GM19324 (cell line): ENCODE results near the gene CLN3.
A peak's percentile ranks its signal among the peaks of the same experiment; 100 is the strongest.
"Not testable (repeated sequence)": the region's sequence is repeated elsewhere in the genome, so short reads cannot be mapped to it uniquely, and the experiment has no call there.

Experiments
- ATAC-seq: cut with Tn5 transposase; IDR thresholded peaks from one replicate; pipeline ENCODE4 v1.9.1; 2021; ENCODE audit warnings: mild to moderate bottlenecking, moderate library complexity; ENCODE audit not compliant: unreplicated experiment, low FRiP score

The CLN3 gene

DNA sequence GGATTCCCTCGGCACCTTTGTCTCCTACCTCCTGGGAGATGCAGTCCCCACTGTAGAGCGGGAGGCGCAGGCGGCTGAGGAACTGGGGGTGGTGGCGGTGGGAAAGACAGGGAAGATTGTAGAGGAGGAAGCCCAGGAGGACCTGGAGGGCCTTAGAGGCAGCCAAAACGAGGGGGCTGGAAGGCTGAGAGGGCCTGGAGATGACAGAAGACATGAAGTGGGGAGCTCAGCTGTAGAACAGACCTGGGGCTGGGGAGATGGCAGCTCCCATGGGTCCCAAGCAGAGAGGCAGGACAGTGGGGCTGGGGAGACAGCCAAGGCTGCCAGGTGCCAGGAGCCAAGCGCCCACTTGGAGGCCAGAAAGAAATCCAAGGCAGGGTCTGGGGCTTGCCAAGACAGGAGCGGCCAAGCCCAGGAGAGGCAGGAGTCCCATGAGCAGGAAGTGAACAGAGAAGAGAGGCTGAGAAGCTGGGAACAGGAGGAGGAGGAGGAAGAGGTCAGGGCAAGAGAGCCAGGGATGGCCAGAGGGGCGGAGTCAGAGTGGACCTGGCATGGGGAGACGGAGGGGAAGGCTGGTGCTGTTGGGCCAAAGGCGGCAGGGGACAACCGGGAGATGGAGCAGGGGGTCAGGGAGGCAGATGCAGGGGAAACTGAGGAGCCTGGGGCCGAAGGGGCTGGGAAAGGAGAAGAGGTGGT, 3.4 kb upstream of the CLN3 start:
- ATAC-seq = no peak

- ATAC-seq = peak; percentile 42
These were observed 2.4 kb upstream of the CLN3 start, which contains the start of gene APOBR for GRCh38 chr16:28494121-28494851. Gene APOBR, plus strand, starts transcription at chr16:28494643. Its CDS starts 39 bp downstream, at chr16:28494682.

- ATAC-seq = no peak
These were observed 637 bp upstream of the CLN3 start for GRCh38 chr16:28492511-28492910.

DNA sequence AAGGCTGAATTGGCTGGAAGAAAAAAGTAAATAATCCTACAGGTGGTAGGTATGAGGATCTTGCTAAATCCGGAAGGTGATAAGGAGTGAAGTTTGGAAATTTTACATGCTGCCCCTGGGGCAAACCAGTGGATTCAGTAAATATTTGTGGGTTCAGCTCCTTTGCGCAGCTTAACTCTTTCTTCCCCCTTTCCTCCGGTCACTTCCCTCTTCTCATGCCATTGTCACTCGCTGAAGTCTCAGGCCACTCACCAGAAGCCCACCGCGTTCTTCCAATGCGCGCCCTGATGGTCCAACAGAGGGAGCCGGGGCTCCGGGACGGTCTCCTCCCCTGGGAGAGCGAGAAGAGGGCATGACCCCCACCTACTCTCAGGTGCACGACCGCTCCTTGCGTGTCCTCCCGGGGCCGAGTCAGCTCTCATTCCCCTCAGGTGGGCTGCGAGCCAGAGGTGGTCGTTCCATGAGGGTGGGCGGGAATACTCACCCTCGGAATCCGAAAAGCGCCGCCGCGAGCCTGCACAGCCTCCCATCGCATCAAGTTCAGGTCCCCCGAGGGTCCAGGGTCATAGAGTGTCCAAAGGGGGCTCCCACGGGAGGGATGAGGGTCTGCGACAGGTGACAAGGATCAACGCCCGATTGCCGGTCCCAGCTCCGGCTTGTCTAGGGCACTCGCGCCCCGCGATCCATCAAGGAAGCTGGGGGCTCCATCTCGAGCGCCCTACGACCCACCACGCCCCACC, 474 bp downstream of the CLN3 start:
- ATAC-seq = no peak

- no peak for ATAC-seq
These were observed 5.6 kb downstream of the CLN3 start for GRCh38 chr16:28486266-28486665.

- ATAC-seq = not testable (repeated sequence)
These were observed 8.5 kb downstream of the CLN3 start for GRCh38 chr16:28483361-28483760.

DNA sequence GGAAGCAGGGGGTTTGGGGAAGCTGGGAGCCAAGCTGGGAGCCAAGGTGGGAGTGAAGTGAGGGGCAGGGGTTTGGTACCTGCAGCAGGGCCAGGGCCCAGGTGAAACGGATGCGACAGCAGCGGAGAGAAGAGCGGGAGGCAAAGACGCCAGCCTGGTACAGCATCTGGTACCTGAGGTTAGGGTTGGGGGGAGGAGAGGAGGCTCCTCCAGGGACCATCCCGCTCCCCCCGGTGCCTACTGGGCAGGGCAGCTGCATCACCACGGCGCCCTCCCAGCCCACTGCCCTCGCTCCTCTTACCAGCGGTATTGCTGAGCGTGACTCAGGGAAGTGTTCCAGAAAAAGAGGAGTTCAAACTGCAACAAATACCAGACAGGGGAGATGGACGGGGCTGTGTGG, 9.8 kb downstream of the CLN3 start:
- ATAC-seq = no peak

GRCh38 chr16:28478506-28479180, 13.2 kb downstream of the CLN3 start:
- ATAC-seq = no peak

DNA sequence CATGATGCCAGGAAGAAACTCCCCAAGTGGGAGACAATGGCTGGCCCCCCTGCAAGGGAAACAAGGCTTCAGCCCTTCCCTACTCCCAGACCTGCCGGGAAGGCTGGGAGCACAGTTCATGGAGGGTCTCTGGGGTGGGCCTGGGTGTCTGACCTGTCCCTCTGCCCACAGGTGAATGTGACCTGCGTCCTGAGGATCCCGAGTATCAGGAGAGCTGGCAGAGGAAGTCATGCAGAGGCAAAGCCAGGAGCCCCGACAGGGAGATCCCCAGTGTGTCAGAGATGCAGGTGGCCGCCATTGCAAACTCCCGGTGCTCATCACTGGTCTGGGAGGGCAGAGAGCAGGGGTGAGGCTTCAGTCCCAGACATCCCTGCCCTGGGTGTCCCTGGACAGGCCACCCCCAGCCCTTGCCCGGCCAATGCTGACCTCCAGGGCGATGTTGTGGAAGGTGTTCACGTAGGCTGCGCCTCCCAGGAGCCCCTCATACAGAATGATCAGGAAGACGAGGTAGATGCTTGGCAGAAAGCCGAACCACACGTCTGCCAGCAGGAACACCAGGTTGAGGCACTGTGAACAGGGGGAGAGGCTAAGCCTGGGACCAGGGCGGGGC, 14.5 kb downstream of the CLN3 start:
- ATAC-seq = no peak

DNA sequence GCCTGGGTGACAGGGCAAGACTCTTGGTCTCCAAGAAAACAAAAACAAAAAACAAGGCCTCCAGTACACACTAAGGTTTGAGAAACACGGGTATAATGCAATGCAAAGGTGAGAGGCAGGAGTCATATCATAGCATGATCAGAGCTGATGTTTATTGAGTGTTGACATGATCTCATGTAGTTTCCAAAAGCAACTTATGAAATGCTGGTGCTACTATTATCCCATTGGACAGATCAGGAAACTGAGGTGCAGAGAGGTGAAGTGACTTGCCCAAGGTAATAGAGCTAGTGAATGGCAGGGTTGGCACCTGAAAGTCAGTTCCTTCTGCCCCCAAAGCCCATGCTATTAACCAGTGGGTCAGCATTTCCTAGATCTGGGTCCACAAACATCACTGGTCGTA, 16.7 kb downstream of the CLN3 start:
- no peak for ATAC-seq

DNA sequence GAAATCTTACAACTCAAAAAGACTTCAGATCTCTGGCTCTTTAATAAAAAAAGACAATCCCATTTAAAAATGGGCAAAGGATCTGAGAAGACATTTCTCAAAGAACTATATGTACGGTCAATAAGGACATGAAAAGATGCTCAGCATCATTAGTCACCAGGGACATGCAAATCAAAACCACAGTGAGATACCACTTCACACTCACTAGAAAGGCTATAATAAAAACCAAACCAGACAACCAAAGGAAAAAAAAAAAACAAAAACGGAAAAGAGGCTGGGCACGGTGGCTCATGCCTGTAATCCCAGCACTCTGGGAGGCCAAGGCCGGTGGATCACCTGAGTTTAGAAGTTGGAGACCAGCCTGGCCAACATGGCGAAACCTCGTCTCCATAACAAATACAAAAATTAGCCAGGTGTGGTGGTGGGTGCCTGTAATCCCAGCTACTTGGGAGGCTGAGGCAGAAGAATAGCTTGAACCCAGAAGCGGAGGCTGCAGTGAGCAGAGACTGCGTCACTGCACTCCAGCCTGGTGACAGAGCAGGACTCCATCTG, 18.1 kb downstream of the CLN3 start:
- peak; percentile 48 for ATAC-seq

DNA sequence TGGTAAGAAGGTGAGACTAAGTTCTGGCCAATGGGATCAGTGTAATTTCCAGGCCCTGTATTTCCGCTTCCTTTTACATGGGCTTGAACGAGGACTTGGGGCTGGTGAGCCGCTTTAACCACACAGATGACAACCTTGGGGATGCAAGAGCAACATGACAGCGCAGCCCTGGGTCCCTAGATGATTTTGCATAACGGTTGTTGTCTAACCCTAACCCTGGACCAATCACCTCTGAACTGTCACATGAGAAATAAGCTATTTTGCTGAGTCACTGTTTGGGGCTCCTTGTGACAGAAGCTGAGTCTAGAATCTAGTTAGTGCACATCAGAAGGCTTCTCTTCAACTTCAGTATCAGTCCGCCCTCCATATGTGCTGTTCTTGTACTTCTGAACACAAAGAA, 44.8 kb downstream of the CLN3 start:
- not testable (repeated sequence) for ATAC-seq

DNA sequence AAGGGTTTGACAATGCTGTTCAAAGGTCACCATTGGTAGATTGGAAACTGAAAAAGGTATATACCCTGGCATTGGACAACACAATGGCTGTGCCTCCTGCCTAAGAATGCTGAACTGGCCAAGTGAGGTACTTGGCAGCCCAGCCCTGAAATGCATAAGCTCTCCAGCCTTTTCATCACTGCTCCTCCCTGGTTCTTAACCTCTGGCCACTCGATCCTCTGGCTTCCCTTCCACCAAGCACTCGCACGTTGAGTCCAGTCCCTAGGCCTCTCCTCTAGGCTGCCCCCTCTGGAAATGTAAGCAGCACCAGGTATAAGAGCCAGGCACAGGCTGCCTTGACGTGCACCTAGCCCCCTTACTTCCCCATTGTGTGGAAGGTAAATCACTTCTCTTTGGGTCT, 45.5 kb downstream of the CLN3 start:
- ATAC-seq = not testable (repeated sequence)

DNA sequence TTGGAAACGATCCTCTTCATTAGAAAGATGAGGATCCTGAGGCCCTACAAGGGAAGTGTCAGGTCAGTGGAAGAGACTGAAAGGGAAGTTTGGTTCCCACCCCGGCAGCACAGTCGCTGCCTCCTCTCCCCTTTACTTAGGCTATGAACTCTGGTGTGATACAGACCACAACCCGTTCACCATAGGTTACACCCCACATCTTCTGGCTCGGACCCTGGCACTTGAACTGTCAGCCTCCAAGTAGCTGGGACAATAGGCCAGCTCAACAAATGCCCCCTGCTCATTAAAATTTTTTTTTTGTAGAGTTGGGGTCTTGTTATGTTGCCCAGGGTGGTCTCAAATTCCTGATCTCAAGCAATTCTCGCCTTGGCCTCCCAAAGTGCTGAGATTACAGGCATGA, 47.9 kb downstream of the CLN3 start:
- not testable (repeated sequence) for ATAC-seq

GRCh38 chr16:28438899-28439298, 53.0 kb downstream of the CLN3 start:
- ATAC-seq = not testable (repeated sequence)

GRCh38 chr16:28435340-28435739, 56.5 kb downstream of the CLN3 start:
- not testable (repeated sequence) for ATAC-seq
